HepG2 (cell line): ENCODE results near the gene RIPOR3. TPM values are rescaled to one million over a fixed set of nuclear protein-coding genes. Genes with fewer than 3 reads are reported as not detected.

Source experiments
- ATF7-NPFF ChIP-seq: sonication (generic); formaldehyde crosslinking; IDR thresholded peaks from 2 replicates; pipeline ENCODE4 v1.8.1; 2023; ENCODE audit warnings: mild to moderate bottlenecking, low read depth, missing genetic modification reagents, moderate library complexity
- CHD2 ChIP-seq: IDR thresholded peaks from 2 replicates; pipeline ENCODE4 v1.6.1; 2011; ENCODE audit warnings: low read depth, low read length, improper control_type of control experiment
- GZF1 ChIP-seq: sonication (generic); formaldehyde crosslinking; IDR thresholded peaks from 2 replicates; pipeline ENCODE4 v1.5.1; 2020; ENCODE audit warnings: mild to moderate bottlenecking, missing genetic modification reagents
- HHEX ChIP-seq: IDR thresholded peaks from 2 replicates; pipeline ENCODE4 v1.6.1; 2016; ENCODE audit warnings: control low read depth
- HNRNPUL1 ChIP-seq: fragments of 200-400 bp; formaldehyde crosslinking; IDR thresholded peaks from 2 replicates; pipeline ENCODE4 v1.6.1; 2017; ENCODE audit warnings: low read depth, mild to moderate bottlenecking, low read length, moderate library complexity
- JUN ChIP-seq: sonication (generic); formaldehyde crosslinking; IDR thresholded peaks from 2 replicates; pipeline ENCODE4 v1.4.0; 2020; ENCODE audit warnings: mild to moderate bottlenecking, missing genetic modification reagents
- MIXL1 ChIP-seq: IDR thresholded peaks from 2 replicates; pipeline ENCODE4 v1.6.1; 2016
- NRL ChIP-seq: sonication (generic); formaldehyde crosslinking; IDR thresholded peaks from 2 replicates; pipeline ENCODE4 v1.5.0; 2020; ENCODE audit warnings: missing genetic modification reagents, mild to moderate bottlenecking, moderate library complexity, borderline replicate concordance
- ONECUT2 ChIP-seq: sonication (generic); formaldehyde crosslinking; IDR thresholded peaks from 2 replicates; pipeline ENCODE4 v1.4.0; 2020; ENCODE audit warnings: missing genetic modification reagents
- SETDB1 ChIP-seq: sonication (generic); formaldehyde crosslinking; IDR thresholded peaks from 2 replicates; pipeline ENCODE4 v1.5.1; 2020; ENCODE audit warnings: missing genetic modification reagents, mild to moderate bottlenecking, borderline replicate concordance
- SRF ChIP-seq: IDR thresholded peaks from 2 replicates; pipeline ENCODE4 v1.6.1; 2011; ENCODE audit warnings: mild to moderate bottlenecking, low read depth, low read length, moderate library complexity
- SUZ12 ChIP-seq: fragments of 150-350 bp; IDR thresholded peaks from 2 replicates; pipeline ENCODE4 v1.6.1; 2014; ENCODE audit warnings: low read depth, low read length
- TAF1 ChIP-seq: sonication (generic); formaldehyde crosslinking; IDR thresholded peaks from 2 replicates; pipeline ENCODE4 v1.4.0; 2020; ENCODE audit warnings: missing genetic modification reagents
- XRCC5 ChIP-seq: fragments of 200-400 bp; formaldehyde crosslinking; optimal IDR thresholded peaks from 2 replicates; pipeline ENCODE3; 2017; ENCODE audit warnings: mild to moderate bottlenecking, low read length
- ZNF253 ChIP-seq: sonication (generic); formaldehyde crosslinking; IDR thresholded peaks from 2 replicates; pipeline ENCODE4 v1.8.0; 2022; ENCODE audit warnings: mild to moderate bottlenecking, missing genetic modification reagents, borderline replicate concordance
- ZNF33B ChIP-seq: sonication (generic); formaldehyde crosslinking; IDR thresholded peaks from 2 replicates; pipeline ENCODE4 v1.5.1; 2020; ENCODE audit warnings: mild to moderate bottlenecking, missing genetic modification reagents
- ZNF841 ChIP-seq: sonication (generic); formaldehyde crosslinking; IDR thresholded peaks from 2 replicates; pipeline ENCODE4 v1.8.1; 2023; ENCODE audit warnings: missing genetic modification reagents, borderline replicate concordance
- ZSCAN9 ChIP-seq: IDR thresholded peaks from 2 replicates; pipeline ENCODE4 v1.6.1; 2016; ENCODE audit warnings: borderline replicate concordance
- polyA plus RNA-seq, 8 experiments: library from polyadenylated mRNA; depleted of rRNA in 3 of 8; stranded (reverse) in 7 of 8; unstranded in 1 of 8; fragments of >200 nt; fragmentation: Illumina TruSeq in 4 of 8; extraction: Trizol in 4 of 8; gene quantifications; 2 replicates each; pipeline versions ENCODE4 v1.2.1 to v1.2.3, GENCODE V29; 2011 to 2016; ENCODE audit warnings: low read depth in 4 of 8, missing spikeins in 1 of 8, mixed read lengths in 1 of 8; ENCODE audit not compliant: insufficient read depth in 1 of 8
- total RNA-seq, 5 experiments: library from RNA; depleted of rRNA; stranded (reverse); fragments of >200 nt; fragmentation: Illumina TruSeq; extraction: Trizol; gene quantifications; 2 replicates each; pipeline ENCODE4 v1.2.3, GENCODE V29; 2016; ENCODE audit warnings: low read depth in 1 of 5
- TF ChIP-seq, protein P1 (sequence below): sonication (generic); formaldehyde crosslinking; IDR thresholded peaks from 2 replicates; pipeline ENCODE4 v1.8.0; 2022; ENCODE audit warnings: mild to moderate bottlenecking, missing genetic modification reagents, moderate library complexity
- TF ChIP-seq, protein P2 (sequence below): sonication (generic); formaldehyde crosslinking; IDR thresholded peaks from 2 replicates; pipeline ENCODE4 v1.4.0; 2020; ENCODE audit warnings: missing genetic modification reagents, mild to moderate bottlenecking, borderline replicate concordance
- TF ChIP-seq, protein P3 (sequence below): IDR thresholded peaks from 2 replicates; pipeline ENCODE4 v1.6.1; 2012; ENCODE audit warnings: low read length, improper control_type of control experiment
- TF ChIP-seq, protein P4 (sequence below): sonication (generic); formaldehyde crosslinking; IDR thresholded peaks from 2 replicates; pipeline ENCODE4 v1.5.0; 2020; ENCODE audit warnings: missing genetic modification reagents
- TF ChIP-seq, protein P5 (sequence below): IDR thresholded peaks from 2 replicates; pipeline ENCODE4 v1.6.1; 2016; ENCODE audit warnings: missing biosample characterization, missing genetic modification reagents, low read depth

RIPOR3 gene
- total and polyA plus RNA-seq, 2 of the 13 experiments (the other 11 are each of a cell fraction or from before 2014, with no cell fraction given): 0.18 TPM; not detected in 1

DNA sequence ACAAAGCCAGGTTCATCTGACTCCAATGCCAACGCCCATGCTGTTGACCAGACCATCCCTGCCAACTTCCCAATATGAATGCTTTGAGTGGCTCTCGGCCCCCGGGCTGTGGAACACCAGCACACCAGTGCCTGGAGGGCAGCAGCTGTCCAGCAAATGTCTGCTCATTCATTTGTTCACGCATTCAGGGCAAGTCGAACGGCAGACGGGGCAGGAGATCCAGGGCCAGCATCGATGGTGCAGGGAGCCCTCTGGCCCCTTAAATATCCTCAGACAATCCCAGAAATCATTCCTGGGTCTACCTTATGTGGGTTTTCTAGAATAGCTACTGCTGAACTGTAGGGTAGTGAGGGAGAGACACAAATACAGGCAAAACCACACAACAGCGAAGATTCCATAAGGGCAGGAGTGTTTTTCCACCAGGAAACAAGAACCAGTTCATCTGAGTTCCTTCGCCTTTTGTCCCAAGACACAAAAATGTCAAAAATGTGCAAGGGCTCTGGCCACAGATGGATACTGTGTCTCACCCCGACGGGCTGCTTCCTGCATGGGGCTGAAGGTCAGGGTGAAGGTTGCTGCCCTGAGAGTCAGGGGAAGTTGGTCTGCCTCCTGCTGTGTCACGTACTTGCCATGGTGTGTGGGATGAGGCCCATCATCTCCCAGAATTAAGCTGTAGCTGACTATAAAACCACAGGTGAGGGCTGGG is 15.5 kb downstream of the RIPOR3 start (continued):
- TF ChIP-seq, protein P1, sequence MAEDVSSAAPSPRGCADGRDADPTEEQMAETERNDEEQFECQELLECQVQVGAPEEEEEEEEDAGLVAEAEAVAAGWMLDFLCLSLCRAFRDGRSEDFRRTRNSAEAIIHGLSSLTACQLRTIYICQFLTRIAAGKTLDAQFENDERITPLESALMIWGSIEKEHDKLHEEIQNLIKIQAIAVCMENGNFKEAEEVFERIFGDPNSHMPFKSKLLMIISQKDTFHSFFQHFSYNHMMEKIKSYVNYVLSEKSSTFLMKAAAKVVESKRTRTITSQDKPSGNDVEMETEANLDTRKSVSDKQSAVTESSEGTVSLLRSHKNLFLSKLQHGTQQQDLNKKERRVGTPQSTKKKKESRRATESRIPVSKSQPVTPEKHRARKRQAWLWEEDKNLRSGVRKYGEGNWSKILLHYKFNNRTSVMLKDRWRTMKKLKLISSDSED: no peak
- TF ChIP-seq JUN (0 out of 2 replicates have a peak, but pooled peaks have one; percentile 33), SRF (no peak), ONECUT2 (CRISPR knock-in tag) (no peak), SUZ12 (no peak), TAF1 (CRISPR knock-in tag) (no peak), ZNF33B (CRISPR knock-in tag) (no peak), ZSCAN9 (CRISPR knock-in tag) (peak; percentile 70; the same call in 1 of the 2 replicates), ZNF841 (CRISPR knock-in tag) (no peak), HNRNPUL1 (no peak), NRL (0 out of 2 replicates have a peak, but pooled peaks have one; percentile 45), GZF1 (peak; percentile 79), XRCC5 (no peak), CHD2 (no peak), ZNF253 (CRISPR knock-in tag) (no peak), ATF7-NPFF (CRISPR knock-in tag) (no peak), MIXL1 (peak; percentile 68; the same call in 1 of the 2 replicates), SETDB1 (CRISPR knock-in tag) (no peak), HHEX (no peak)
- TF ChIP-seq, protein P2, sequence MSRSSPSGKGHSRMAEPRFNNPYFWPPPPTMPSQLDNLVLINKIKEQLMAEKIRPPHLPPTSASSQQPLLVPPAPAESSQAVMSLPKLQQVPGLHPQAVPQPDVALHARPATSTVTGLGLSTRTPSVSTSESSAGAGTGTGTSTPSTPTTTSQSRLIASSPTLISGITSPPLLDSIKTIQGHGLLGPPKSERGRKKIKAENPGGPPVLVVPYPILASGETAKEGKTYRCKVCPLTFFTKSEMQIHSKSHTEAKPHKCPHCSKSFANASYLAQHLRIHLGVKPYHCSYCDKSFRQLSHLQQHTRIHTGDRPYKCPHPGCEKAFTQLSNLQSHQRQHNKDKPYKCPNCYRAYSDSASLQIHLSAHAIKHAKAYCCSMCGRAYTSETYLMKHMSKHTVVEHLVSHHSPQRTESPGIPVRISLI (CRISPR knock-in tag): peak; percentile 80
- TF ChIP-seq, protein P3, sequence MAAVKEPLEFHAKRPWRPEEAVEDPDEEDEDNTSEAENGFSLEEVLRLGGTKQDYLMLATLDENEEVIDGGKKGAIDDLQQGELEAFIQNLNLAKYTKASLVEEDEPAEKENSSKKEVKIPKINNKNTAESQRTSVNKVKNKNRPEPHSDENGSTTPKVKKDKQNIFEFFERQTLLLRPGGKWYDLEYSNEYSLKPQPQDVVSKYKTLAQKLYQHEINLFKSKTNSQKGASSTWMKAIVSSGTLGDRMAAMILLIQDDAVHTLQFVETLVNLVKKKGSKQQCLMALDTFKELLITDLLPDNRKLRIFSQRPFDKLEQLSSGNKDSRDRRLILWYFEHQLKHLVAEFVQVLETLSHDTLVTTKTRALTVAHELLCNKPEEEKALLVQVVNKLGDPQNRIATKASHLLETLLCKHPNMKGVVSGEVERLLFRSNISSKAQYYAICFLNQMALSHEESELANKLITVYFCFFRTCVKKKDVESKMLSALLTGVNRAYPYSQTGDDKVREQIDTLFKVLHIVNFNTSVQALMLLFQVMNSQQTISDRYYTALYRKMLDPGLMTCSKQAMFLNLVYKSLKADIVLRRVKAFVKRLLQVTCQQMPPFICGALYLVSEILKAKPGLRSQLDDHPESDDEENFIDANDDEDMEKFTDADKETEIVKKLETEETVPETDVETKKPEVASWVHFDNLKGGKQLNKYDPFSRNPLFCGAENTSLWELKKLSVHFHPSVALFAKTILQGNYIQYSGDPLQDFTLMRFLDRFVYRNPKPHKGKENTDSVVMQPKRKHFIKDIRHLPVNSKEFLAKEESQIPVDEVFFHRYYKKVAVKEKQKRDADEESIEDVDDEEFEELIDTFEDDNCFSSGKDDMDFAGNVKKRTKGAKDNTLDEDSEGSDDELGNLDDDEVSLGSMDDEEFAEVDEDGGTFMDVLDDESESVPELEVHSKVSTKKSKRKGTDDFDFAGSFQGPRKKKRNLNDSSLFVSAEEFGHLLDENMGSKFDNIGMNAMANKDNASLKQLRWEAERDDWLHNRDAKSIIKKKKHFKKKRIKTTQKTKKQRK: no peak
- TF ChIP-seq, protein P4, sequence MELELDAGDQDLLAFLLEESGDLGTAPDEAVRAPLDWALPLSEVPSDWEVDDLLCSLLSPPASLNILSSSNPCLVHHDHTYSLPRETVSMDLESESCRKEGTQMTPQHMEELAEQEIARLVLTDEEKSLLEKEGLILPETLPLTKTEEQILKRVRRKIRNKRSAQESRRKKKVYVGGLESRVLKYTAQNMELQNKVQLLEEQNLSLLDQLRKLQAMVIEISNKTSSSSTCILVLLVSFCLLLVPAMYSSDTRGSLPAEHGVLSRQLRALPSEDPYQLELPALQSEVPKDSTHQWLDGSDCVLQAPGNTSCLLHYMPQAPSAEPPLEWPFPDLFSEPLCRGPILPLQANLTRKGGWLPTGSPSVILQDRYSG: no peak
- TF ChIP-seq, protein P5, sequence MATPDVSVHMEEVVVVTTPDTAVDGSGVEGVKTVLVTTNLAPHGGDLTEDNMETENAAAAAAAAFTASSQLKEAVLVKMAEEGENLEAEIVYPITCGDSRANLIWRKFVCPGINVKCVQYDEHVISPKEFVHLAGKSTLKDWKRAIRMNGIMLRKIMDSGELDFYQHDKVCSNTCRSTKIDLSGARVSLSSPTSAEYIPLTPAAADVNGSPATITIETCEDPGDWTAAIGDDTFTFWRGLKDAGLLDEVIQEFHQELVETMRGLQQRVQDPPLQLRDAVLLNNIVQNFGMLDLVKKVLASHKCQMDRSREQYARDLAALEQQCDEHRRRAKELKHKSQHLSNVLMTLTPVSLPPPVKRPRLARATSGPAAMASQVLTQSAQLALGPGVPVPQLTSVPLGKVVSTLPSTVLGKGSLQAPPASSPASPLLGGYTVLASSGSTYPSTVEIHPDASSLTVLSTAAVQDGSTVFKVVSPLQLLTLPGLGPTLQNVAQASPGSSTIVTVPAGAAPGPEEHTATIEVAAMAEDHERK (CRISPR knock-in tag): no peak
